Liver (tissue), 9 donors: ENCODE results near the gene TCEA2. TPM values are rescaled to one million over a fixed set of nuclear protein-coding genes. Genes with fewer than 3 reads are reported as not detected.
"Not testable (repeated sequence)": the region's sequence is repeated elsewhere in the genome, so short reads cannot be mapped to it uniquely, and the experiment has no call there.

Experiments used
- DNase-seq: peaks from one replicate; pipeline ENCODE4 v3.0.0-alpha.2; 2017; ENCODE audit warnings: low spot score
- H3K27ac ChIP-seq, 2 donors: one replicate each; pipeline ENCODE4 v1.7.0; 2013; ENCODE audit warnings: inconsistent platforms in 2 of 2, low read length in 2 of 2, control low read depth in 1 of 2, low read depth in 1 of 2, mild to moderate bottlenecking in 1 of 2
- H3K27me3 ChIP-seq, 4 donors: one replicate each; pipeline versions ENCODE4 v1.6.1 to v1.7.0; 2013; ENCODE audit warnings: low read length in 3 of 4, inconsistent platforms in 1 of 4, mild to moderate bottlenecking in 1 of 4, moderate library complexity in 1 of 4; ENCODE audit not compliant: control insufficient read depth in 4 of 4, insufficient read depth in 4 of 4
- H3K36me3 ChIP-seq, 4 donors: one replicate each; pipeline versions ENCODE4 v1.6.1 to v1.7.0; 2013; ENCODE audit warnings: low read length in 3 of 4, mild to moderate bottlenecking in 3 of 4, low read depth in 1 of 4, moderate library complexity in 1 of 4; ENCODE audit not compliant: control insufficient read depth in 4 of 4, insufficient read depth in 3 of 4
- H3K4me1 ChIP-seq, 4 donors: one replicate each; pipeline versions ENCODE4 v1.6.1 to v1.7.0; 2013; ENCODE audit warnings: low read length in 3 of 4, mild to moderate bottlenecking in 3 of 4, moderate library complexity in 1 of 4; ENCODE audit not compliant: control insufficient read depth in 4 of 4, insufficient read depth in 4 of 4
- H3K4me3 ChIP-seq, 3 donors: one replicate each; pipeline versions ENCODE4 v1.6.1 to v1.7.0; 2013; ENCODE audit warnings: low read length in 3 of 3, control low read depth in 1 of 3, low read depth in 1 of 3, mild to moderate bottlenecking in 1 of 3
- H3K9ac ChIP-seq, 2 donors: one replicate each; pipeline ENCODE4 v1.7.0; 2013; ENCODE audit warnings: low read length in 2 of 2, mild to moderate bottlenecking in 2 of 2, moderate library complexity in 2 of 2, control low read depth in 1 of 2, low read depth in 1 of 2
- H3K9me3 ChIP-seq, 4 donors: one replicate each; pipeline versions ENCODE4 v1.6.1 to v1.7.0; 2013; ENCODE audit warnings: low read length in 3 of 4; ENCODE audit not compliant: control insufficient read depth in 4 of 4
- EGR1 ChIP-seq, 2 donors: IDR thresholded peaks; 2 replicates each; pipeline ENCODE4 v1.6.1; 2016 to 2018; ENCODE audit warnings: antibody characterized with exemption in 2 of 2, low read depth in 2 of 2
- FOXA1 ChIP-seq: IDR thresholded peaks from 2 replicates; pipeline ENCODE4 v1.6.1; 2016; ENCODE audit warnings: antibody characterized with exemption
- FOXA2 ChIP-seq: IDR thresholded peaks from 2 replicates; pipeline ENCODE4 v1.6.1; 2016; ENCODE audit warnings: antibody characterized with exemption
- GABPA ChIP-seq, 2 donors: IDR thresholded peaks in 1 of 2; conservative IDR thresholded peaks in 1 of 2; 2 replicates each; pipeline ENCODE4 v1.6.1; 2016; ENCODE audit warnings: antibody characterized with exemption in 2 of 2, mild to moderate bottlenecking in 1 of 2, moderate library complexity in 1 of 2
- HNF4G ChIP-seq: IDR thresholded peaks from 2 replicates; pipeline ENCODE4 v1.6.1; 2016; ENCODE audit warnings: antibody characterized with exemption
- JUND ChIP-seq, 2 donors: IDR thresholded peaks; 2 replicates each; pipeline ENCODE4 v1.6.1; 2016; ENCODE audit warnings: antibody characterized with exemption in 2 of 2
- NR2F2 ChIP-seq: IDR thresholded peaks from 2 replicates; pipeline ENCODE4 v1.6.1; 2016; ENCODE audit warnings: antibody characterized with exemption
- RAD21 ChIP-seq, 2 donors: IDR thresholded peaks; 2 replicates each; pipeline ENCODE4 v1.6.1; 2016; ENCODE audit warnings: antibody characterized with exemption in 2 of 2, mild to moderate bottlenecking in 2 of 2
- RXRA ChIP-seq, 2 donors: IDR thresholded peaks; 2 replicates each; pipeline ENCODE4 v1.6.1; 2017 to 2018; ENCODE audit warnings: antibody characterized with exemption in 2 of 2, mild to moderate bottlenecking in 1 of 2
- SP1 ChIP-seq: IDR thresholded peaks from 2 replicates; pipeline ENCODE4 v1.6.1; 2018; ENCODE audit warnings: antibody characterized with exemption, mild to moderate bottlenecking
- TAF1 ChIP-seq: conservative IDR thresholded peaks from 2 replicates; pipeline ENCODE4 v1.6.1; 2016; ENCODE audit warnings: antibody characterized with exemption, mild to moderate bottlenecking
- YY1 ChIP-seq: IDR thresholded peaks from 2 replicates; pipeline ENCODE4 v1.6.1; 2016; ENCODE audit warnings: antibody characterized with exemption, mild to moderate bottlenecking
- WGBS: extraction: QIAGEN DNeasy Blood & Tissue Kit; methylation state at CpG from one replicate; pipeline ENCODE4 v1.1.7; 2013; 5-methylcytosine and 5-hydroxymethylcytosine counted together
- polyA plus RNA-seq, 2 donors: library from polyadenylated mRNA; stranded (reverse) in 1 of 2; unstranded in 1 of 2; fragments of 200-250 nt in 1 of 2; fragments of >200 nt in 1 of 2; fragmentation: Nextera tagmentation in 1 of 2; extraction: Ambion mirVana in 1 of 2; gene quantifications; one replicate each; pipeline versions ENCODE4 v1.2.1 to v1.2.3, GENCODE V29; 2013 to 2015
- total RNA-seq, 2 donors: library from RNA; depleted of rRNA; stranded (reverse); fragments of >200 nt; gene quantifications; one replicate each; pipeline ENCODE4 v1.2.3, GENCODE V29; 2014
- TF ChIP-seq, protein P1 (sequence below): IDR thresholded peaks from 2 replicates; pipeline ENCODE4 v1.6.1; 2016; ENCODE audit warnings: antibody characterized with exemption
- TF ChIP-seq, protein P2 (sequence below): IDR thresholded peaks from 2 replicates; pipeline ENCODE4 v1.6.1; 2016; ENCODE audit warnings: antibody characterized with exemption
- TF ChIP-seq, protein P3 (sequence below): fragments of 150-350 bp; IDR thresholded peaks from 2 replicates; pipeline ENCODE4 v1.5.1; 2017; ENCODE audit warnings: improper control_type of control experiment, low read depth, low read length; ENCODE audit not compliant: missing input control
- TF ChIP-seq, protein P4 (sequence below): IDR thresholded peaks from 2 replicates; pipeline ENCODE4 v1.6.1; 2016; ENCODE audit warnings: antibody characterized with exemption
- TF ChIP-seq, protein P5 (sequence below): IDR thresholded peaks from 2 replicates; pipeline ENCODE4 v1.6.1; 2016; ENCODE audit warnings: antibody characterized with exemption, mild to moderate bottlenecking
- donor health status: healthy.
- donor health status: healthy.
- donor health status: healthy.
- donor health status: healthy.
- donor health status: healthy.

The TCEA2 gene
- total and polyA plus RNA-seq, 4 donors, result 4.6 to 22.6 (median 11.8) TPM

DNA sequence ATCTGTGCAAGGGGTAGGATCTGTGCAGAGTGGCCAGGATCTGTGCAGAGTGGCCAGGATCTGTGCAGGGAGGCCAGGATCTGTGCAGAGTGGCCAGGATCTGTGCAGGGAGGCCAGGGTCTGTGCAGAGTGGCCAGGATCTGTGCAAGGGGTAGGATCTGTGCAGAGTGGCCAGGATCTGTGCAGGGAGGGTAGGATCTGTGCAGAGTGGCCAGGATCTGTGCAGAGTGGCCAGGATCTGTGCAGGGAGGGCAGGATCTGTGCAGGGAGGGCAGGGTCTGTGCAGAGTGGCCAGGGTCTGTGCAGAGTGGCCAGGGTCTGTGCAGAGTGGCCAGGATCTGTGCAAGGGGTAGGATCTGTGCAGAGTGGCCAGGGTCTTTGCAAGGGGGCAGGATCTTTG lies 25.6 kb downstream of the TCEA2 start:
- H3K4me1 ChIP-seq, H3K9me3 ChIP-seq, DNase-seq, H3K36me3 ChIP-seq, H3K27me3 ChIP-seq, H3K27ac ChIP-seq, H3K4me3 ChIP-seq, H3K9ac ChIP-seq: not testable (repeated sequence)

DNA sequence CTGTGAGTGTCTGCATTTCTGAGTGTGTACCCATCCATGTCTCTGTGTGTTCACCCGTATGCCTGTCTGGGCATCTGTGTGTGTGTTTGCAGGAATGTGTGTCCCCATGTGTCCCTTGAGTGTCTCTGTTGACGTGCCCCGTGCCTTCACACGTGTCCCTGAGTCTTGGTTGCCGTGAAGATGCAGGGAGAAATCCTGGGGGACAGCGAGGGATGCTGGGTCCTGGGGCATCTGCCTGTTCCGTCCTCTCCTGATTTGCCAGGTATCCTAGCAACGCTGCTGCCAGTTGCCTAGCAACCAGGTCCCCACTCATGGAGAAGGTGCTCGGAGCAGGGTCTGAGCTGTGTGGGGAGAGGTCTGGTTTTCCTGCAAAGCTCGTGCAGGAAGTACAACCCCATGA lies 27.2 kb downstream of the TCEA2 start:
- Histone ChIP-seq H3K36me3 (no peaks in the 10 kb centered on the region), H3K4me3 (no peak overlapping the region), H3K9ac (no peak overlapping the region), H3K9me3 (no peaks in the 10 kb centered on the region), H3K27me3 (peaks cover 0 to 1% (median 0%) of the 10 kb centered on the region in 4 donors), H3K4me1 (no peaks in the 10 kb centered on the region), H3K27ac (no peak overlapping the region)
- TF ChIP-seq EGR1 (IDR thresholded peaks at IDR 0.05; ENCODE audit: low read depth in 2 of 2), result no peak
- DNase-seq, result no peak
- WGBS, result 63% methylated on average over 10 of the region's 10 CpGs

DNA sequence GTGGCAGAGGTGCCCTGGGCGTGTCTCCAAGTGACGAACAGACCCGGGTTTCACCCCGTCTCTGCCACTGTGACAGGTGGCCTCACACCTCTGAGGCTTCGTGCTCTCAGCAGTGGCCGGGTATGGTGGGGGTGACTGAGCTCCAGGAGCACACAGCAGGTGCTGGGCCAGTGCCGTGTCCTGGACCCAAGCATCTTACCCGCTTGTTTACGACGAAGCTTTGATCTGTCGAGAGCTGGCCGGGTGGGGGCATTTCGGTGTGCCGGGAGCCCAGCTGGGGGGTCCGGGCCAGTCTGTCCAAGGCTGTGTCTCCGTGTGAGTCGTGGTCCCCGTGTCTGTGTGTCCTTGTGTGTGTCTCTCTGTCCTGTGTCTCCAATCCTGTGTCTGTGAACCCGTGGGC lies 28.3 kb downstream of the TCEA2 start:
- Histone ChIP-seq H3K36me3 (no peaks in the 10 kb centered on the region), H3K4me3 (no peak overlapping the region), H3K9ac (no peak overlapping the region), H3K27me3 (peaks cover 0 to 2% (median 0%) of the 10 kb centered on the region in 4 donors), H3K9me3 (no peaks in the 10 kb centered on the region), H3K27ac (no peak overlapping the region), H3K4me1 (no peaks in the 10 kb centered on the region)
- no peak for DNase-seq
- 70% methylated on average over 19 of the region's 19 CpGs for WGBS
- TF ChIP-seq, protein P1, sequence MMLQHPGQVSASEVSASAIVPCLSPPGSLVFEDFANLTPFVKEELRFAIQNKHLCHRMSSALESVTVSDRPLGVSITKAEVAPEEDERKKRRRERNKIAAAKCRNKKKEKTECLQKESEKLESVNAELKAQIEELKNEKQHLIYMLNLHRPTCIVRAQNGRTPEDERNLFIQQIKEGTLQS, result no peak
- TF ChIP-seq SP1 (no peak), TAF1 (no peak), HNF4G (no peak)
- TF ChIP-seq, protein P2, sequence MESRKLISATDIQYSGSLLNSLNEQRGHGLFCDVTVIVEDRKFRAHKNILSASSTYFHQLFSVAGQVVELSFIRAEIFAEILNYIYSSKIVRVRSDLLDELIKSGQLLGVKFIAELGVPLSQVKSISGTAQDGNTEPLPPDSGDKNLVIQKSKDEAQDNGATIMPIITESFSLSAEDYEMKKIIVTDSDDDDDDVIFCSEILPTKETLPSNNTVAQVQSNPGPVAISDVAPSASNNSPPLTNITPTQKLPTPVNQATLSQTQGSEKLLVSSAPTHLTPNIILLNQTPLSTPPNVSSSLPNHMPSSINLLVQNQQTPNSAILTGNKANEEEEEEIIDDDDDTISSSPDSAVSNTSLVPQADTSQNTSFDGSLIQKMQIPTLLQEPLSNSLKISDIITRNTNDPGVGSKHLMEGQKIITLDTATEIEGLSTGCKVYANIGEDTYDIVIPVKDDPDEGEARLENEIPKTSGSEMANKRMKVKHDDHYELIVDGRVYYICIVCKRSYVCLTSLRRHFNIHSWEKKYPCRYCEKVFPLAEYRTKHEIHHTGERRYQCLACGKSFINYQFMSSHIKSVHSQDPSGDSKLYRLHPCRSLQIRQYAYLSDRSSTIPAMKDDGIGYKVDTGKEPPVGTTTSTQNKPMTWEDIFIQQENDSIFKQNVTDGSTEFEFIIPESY, result no peak

DNA sequence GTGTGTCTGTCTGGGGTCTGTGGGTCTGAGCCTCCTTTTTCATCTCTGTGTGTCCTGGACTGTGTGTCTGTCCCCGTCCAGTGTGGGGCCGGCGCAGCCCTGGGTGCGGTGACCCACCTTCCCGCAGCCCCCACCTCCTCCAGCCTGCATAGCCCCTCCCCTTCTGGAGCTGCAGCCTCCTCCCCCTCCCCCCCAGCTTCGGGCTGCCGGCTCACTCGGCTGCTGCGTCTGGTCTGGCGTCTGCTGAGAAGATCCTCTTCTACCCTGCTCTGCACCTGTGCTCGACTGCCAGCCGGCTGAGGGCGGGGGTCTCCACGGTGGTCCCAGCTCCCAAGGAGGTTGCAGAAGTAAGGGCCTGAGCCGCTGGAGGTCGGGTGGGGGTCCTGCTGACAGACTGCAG lies 28.8 kb downstream of the TCEA2 start:
- Histone ChIP-seq H3K36me3 (no peaks in the 10 kb centered on the region), H3K4me3 (no peak overlapping the region), H3K9ac (no peak overlapping the region), H3K27me3 (peaks cover 0 to 2% (median 0%) of the 10 kb centered on the region in 4 donors), H3K4me1 (no peaks in the 10 kb centered on the region), H3K27ac (no peak overlapping the region), H3K9me3 (no peaks in the 10 kb centered on the region)
- WGBS, result 21% methylated on average over 16 of the region's 16 CpGs
- no peak for DNase-seq
- TF ChIP-seq YY1, result no peak
- no peak for TF ChIP-seq RXRA (IDR thresholded peaks at IDR 0.05)
- TF ChIP-seq FOXA1, result no peak
- no peak for TF ChIP-seq RAD21 (IDR thresholded peaks at IDR 0.05)
- TF ChIP-seq, protein P3, sequence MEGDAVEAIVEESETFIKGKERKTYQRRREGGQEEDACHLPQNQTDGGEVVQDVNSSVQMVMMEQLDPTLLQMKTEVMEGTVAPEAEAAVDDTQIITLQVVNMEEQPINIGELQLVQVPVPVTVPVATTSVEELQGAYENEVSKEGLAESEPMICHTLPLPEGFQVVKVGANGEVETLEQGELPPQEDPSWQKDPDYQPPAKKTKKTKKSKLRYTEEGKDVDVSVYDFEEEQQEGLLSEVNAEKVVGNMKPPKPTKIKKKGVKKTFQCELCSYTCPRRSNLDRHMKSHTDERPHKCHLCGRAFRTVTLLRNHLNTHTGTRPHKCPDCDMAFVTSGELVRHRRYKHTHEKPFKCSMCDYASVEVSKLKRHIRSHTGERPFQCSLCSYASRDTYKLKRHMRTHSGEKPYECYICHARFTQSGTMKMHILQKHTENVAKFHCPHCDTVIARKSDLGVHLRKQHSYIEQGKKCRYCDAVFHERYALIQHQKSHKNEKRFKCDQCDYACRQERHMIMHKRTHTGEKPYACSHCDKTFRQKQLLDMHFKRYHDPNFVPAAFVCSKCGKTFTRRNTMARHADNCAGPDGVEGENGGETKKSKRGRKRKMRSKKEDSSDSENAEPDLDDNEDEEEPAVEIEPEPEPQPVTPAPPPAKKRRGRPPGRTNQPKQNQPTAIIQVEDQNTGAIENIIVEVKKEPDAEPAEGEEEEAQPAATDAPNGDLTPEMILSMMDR, result no peak
- TF ChIP-seq, protein P4, sequence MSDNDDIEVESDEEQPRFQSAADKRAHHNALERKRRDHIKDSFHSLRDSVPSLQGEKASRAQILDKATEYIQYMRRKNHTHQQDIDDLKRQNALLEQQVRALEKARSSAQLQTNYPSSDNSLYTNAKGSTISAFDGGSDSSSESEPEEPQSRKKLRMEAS, result no peak
- no peak for TF ChIP-seq FOXA2
- TF ChIP-seq, protein P1, result no peak
- no peak for TF ChIP-seq HNF4G
- no peak for TF ChIP-seq TAF1
- TF ChIP-seq, protein P5, sequence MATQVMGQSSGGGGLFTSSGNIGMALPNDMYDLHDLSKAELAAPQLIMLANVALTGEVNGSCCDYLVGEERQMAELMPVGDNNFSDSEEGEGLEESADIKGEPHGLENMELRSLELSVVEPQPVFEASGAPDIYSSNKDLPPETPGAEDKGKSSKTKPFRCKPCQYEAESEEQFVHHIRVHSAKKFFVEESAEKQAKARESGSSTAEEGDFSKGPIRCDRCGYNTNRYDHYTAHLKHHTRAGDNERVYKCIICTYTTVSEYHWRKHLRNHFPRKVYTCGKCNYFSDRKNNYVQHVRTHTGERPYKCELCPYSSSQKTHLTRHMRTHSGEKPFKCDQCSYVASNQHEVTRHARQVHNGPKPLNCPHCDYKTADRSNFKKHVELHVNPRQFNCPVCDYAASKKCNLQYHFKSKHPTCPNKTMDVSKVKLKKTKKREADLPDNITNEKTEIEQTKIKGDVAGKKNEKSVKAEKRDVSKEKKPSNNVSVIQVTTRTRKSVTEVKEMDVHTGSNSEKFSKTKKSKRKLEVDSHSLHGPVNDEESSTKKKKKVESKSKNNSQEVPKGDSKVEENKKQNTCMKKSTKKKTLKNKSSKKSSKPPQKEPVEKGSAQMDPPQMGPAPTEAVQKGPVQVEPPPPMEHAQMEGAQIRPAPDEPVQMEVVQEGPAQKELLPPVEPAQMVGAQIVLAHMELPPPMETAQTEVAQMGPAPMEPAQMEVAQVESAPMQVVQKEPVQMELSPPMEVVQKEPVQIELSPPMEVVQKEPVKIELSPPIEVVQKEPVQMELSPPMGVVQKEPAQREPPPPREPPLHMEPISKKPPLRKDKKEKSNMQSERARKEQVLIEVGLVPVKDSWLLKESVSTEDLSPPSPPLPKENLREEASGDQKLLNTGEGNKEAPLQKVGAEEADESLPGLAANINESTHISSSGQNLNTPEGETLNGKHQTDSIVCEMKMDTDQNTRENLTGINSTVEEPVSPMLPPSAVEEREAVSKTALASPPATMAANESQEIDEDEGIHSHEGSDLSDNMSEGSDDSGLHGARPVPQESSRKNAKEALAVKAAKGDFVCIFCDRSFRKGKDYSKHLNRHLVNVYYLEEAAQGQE, result no peak
- no peak for TF ChIP-seq GABPA (IDR thresholded peaks at IDR 0.05 in 1 of 2, conservative IDR thresholded peaks at IDR 0.05 in 1 of 2)
- TF ChIP-seq SP1, result no peak
- TF ChIP-seq EGR1 (IDR thresholded peaks at IDR 0.05; ENCODE audit: low read depth in 2 of 2), result no peak
- no peak for TF ChIP-seq NR2F2
- TF ChIP-seq JUND (IDR thresholded peaks at IDR 0.05), result no peak
